ENCODE results near the gene KIF1C.

DNA sequence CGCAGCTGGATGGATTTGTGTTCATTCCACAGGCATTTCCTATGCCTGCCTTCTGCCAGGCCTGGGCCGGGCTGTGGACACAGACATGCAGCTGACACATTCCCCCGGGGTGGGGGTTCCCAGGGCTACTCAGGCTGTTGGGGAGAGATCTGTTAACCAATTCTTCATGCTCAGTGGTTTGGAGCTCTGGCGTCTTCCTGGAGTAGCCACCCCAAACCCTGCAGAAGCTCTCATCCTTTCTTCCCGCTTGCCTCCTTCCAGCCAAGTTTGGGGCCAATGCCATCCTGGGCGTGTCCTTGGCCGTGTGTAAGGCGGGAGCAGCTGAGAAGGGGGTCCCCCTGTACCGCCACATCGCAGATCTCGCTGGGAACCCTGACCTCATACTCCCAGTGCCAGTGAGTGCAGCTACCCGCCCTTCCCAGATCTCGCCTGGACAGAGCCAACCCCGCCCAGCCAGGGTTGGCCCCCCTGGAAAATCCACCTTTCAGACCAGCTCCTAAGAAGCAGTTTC is 44.2 kb upstream of the KIF1C start:
- TF ChIP-seq, protein P1, sequence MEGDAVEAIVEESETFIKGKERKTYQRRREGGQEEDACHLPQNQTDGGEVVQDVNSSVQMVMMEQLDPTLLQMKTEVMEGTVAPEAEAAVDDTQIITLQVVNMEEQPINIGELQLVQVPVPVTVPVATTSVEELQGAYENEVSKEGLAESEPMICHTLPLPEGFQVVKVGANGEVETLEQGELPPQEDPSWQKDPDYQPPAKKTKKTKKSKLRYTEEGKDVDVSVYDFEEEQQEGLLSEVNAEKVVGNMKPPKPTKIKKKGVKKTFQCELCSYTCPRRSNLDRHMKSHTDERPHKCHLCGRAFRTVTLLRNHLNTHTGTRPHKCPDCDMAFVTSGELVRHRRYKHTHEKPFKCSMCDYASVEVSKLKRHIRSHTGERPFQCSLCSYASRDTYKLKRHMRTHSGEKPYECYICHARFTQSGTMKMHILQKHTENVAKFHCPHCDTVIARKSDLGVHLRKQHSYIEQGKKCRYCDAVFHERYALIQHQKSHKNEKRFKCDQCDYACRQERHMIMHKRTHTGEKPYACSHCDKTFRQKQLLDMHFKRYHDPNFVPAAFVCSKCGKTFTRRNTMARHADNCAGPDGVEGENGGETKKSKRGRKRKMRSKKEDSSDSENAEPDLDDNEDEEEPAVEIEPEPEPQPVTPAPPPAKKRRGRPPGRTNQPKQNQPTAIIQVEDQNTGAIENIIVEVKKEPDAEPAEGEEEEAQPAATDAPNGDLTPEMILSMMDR (IDR thresholded peaks at IDR 0.05): no peak
- TF ChIP-seq POLR2A (IDR thresholded peaks at IDR 0.05): no peak

Measured in prostate gland (tissue), 2 donors.